Stimulated activated CD8-positive, alpha-beta memory T cell treated with anti-CD3 and anti-CD28 coated beads, Interleukin-15, amount 100 ng/mL, for 48 hours (primary cell): Measurements from ENCODE around the gene RASGRP2.

Source experiments
- DNase-seq, 2 donors: peaks; one replicate each; pipeline ENCODE4 v3.0.0-alpha.2; 2020; ENCODE audit warnings: low read depth in 2 of 2

RASGRP2 gene

GRCh38 chr11:64743591-64744543, at the start of gene RASGRP2:
TSS of gene RASGRP2 (minus strand) at chr11:64744142. CDS start at chr11:64742866, 1,276 bp downstream.
- peak; percentile 56 to 66 for DNase-seq

GRCh38 chr11:64792482-64792881, 48.5 kb upstream of the RASGRP2 start:
- no peak for DNase-seq

- DNase-seq, result no peak
Observed at GRCh38 chr11:64791781-64792291, 47.9 kb upstream of the RASGRP2 start.

- DNase-seq, result no peak
Observed at GRCh38 chr11:64790205-64791095, 46.5 kb upstream of the RASGRP2 start.

GRCh38 chr11:64789331-64790204, 45.6 kb upstream of the RASGRP2 start:
- DNase-seq, result no peak

GRCh38 chr11:64788321-64789215, 44.6 kb upstream of the RASGRP2 start:
- DNase-seq, result no peak

- no peak for DNase-seq
Observed at GRCh38 chr11:64787526-64788320, 43.8 kb upstream of the RASGRP2 start.

- no peak for DNase-seq
Observed at GRCh38 chr11:64786308-64786707, 42.4 kb upstream of the RASGRP2 start.

- no peak for DNase-seq
Observed at GRCh38 chr11:64784813-64785581, 41.1 kb upstream of the RASGRP2 start.

GRCh38 chr11:64778473-64779298, 34.7 kb upstream of the RASGRP2 start, which contains the start of gene SF1:
TSS of gene SF1 (minus strand) at chr11:64778542. CDS start at chr11:64778392, 150 bp downstream.
- peak; percentile 98 to 99 for DNase-seq

- no peak for DNase-seq
Observed at GRCh38 chr11:64778223-64778472, 34.2 kb upstream of the RASGRP2 start.

GRCh38 chr11:64777449-64778222, 33.7 kb upstream of the RASGRP2 start:
- peak; percentile 68 to 74 for DNase-seq

- DNase-seq, result no peak
Observed at GRCh38 chr11:64776875-64777274, 32.9 kb upstream of the RASGRP2 start.

- no peak for DNase-seq
Observed at GRCh38 chr11:64776425-64776824, 32.5 kb upstream of the RASGRP2 start.

- no peak for DNase-seq
Observed at GRCh38 chr11:64774144-64774543, 30.2 kb upstream of the RASGRP2 start.

- no peak for DNase-seq
Observed at GRCh38 chr11:64772303-64773018, 28.5 kb upstream of the RASGRP2 start.
